ENCODE results near the gene CDK19. TPM values are rescaled to one million over a fixed set of nuclear protein-coding genes. Genes with fewer than 3 reads are reported as not detected.
A peak's percentile ranks its signal among the peaks of the same experiment; 100 is the strongest.

Gene CDK19
- total and polyA plus RNA-seq, 9 of the 15 experiments (the other 6 are each of a cell fraction or from before 2014, with no cell fraction given), result 3.8 to 15.2 (median 7.4) TPM

DNA sequence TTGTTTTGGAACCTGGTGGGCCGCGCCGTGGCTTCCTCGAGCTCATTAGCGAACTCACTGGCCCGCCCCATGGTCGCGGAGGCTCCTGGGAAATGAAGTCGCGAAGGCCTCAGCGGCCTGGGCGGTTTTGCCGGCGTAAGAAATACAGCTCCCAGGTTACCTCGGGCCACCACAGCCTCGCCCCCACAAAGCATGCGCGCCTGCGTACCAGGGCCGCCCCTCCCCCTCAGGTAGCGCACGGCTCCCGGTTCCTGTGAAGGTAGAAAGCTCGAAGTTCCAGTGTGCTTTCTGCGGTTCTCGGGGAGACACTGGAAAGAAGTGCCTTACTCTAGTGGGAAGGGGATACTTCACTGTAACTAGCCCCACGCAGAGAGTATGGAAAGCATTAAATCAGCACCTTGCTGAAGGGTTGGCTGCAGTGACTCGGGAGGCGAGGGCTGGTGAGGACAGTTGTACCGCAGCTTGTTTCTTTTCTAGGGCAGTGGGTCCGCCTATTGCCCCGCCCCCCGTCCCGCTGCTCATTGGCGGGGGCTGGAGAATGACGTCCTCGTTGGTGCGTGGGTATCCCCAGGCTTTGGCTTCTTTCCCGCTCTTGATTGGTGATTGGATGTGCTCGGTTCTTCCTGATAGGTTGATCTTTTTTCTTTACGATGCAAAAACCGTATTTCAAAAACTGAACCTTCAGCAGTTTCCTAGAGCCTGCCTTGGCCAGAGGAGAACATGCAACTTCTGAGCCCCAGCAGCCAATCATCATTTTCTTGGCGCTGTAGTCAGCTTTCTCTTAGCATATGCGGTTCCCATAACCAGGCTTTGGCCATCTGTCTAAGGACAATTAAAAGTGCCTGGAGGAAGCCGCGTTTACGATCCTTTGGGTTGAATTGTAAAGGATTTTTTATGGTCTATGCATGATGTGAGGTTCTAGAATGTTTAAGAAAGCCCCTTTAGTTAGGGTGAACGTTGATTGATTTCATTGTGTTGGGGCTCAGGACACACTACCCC lies at the start of gene CDK19 (continued):
- 0 out of 2 replicates have a peak, but pooled peaks have one; percentile 8 for TF ChIP-seq CBFA2T3 (IDR thresholded peaks at IDR 0.05)
- no peak; a peak in 1 of 4 replicates for TF ChIP-seq TBL1XR1 (IDR thresholded peaks at IDR 0.05; ENCODE audit: low read length in 2 of 2)
- TF ChIP-seq, protein P1, sequence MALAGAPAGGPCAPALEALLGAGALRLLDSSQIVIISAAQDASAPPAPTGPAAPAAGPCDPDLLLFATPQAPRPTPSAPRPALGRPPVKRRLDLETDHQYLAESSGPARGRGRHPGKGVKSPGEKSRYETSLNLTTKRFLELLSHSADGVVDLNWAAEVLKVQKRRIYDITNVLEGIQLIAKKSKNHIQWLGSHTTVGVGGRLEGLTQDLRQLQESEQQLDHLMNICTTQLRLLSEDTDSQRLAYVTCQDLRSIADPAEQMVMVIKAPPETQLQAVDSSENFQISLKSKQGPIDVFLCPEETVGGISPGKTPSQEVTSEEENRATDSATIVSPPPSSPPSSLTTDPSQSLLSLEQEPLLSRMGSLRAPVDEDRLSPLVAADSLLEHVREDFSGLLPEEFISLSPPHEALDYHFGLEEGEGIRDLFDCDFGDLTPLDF (CRISPR knock-in tag; IDR thresholded peaks at IDR 0.05), result peak; percentile 80; the same call in 1 of the 2 replicates
- TF ChIP-seq, protein P2, sequence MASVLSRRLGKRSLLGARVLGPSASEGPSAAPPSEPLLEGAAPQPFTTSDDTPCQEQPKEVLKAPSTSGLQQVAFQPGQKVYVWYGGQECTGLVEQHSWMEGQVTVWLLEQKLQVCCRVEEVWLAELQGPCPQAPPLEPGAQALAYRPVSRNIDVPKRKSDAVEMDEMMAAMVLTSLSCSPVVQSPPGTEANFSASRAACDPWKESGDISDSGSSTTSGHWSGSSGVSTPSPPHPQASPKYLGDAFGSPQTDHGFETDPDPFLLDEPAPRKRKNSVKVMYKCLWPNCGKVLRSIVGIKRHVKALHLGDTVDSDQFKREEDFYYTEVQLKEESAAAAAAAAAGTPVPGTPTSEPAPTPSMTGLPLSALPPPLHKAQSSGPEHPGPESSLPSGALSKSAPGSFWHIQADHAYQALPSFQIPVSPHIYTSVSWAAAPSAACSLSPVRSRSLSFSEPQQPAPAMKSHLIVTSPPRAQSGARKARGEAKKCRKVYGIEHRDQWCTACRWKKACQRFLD (CRISPR knock-in tag; IDR thresholded peaks at IDR 0.05), result peak; percentile 76
- TF ChIP-seq, protein P3, sequence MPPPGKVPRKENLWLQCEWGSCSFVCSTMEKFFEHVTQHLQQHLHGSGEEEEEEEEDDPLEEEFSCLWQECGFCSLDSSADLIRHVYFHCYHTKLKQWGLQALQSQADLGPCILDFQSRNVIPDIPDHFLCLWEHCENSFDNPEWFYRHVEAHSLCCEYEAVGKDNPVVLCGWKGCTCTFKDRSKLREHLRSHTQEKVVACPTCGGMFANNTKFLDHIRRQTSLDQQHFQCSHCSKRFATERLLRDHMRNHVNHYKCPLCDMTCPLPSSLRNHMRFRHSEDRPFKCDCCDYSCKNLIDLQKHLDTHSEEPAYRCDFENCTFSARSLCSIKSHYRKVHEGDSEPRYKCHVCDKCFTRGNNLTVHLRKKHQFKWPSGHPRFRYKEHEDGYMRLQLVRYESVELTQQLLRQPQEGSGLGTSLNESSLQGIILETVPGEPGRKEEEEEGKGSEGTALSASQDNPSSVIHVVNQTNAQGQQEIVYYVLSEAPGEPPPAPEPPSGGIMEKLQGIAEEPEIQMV (tag; conservative IDR thresholded peaks at IDR 0.05; ENCODE audit: low read depth), result no peak
- TF ChIP-seq SRSF7 (optimal IDR thresholded peaks at IDR 0.05; ENCODE audit: low read depth, low read length), result no peak
- TF ChIP-seq SMAD3 (CRISPR knock-in tag; conservative IDR thresholded peaks at IDR 0.05), result no peak
- TF ChIP-seq NFXL1 (CRISPR knock-in tag; IDR thresholded peaks at IDR 0.05), result no peak
- TF ChIP-seq SMARCE1 (IDR thresholded peaks at IDR 0.05), result no peak
- TF ChIP-seq, protein P4, sequence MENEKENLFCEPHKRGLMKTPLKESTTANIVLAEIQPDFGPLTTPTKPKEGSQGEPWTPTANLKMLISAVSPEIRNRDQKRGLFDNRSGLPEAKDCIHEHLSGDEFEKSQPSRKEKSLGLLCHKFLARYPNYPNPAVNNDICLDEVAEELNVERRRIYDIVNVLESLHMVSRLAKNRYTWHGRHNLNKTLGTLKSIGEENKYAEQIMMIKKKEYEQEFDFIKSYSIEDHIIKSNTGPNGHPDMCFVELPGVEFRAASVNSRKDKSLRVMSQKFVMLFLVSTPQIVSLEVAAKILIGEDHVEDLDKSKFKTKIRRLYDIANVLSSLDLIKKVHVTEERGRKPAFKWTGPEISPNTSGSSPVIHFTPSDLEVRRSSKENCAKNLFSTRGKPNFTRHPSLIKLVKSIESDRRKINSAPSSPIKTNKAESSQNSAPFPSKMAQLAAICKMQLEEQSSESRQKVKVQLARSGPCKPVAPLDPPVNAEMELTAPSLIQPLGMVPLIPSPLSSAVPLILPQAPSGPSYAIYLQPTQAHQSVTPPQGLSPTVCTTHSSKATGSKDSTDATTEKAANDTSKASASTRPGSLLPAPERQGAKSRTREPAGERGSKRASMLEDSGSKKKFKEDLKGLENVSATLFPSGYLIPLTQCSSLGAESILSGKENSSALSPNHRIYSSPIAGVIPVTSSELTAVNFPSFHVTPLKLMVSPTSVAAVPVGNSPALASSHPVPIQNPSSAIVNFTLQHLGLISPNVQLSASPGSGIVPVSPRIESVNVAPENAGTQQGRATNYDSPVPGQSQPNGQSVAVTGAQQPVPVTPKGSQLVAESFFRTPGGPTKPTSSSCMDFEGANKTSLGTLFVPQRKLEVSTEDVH (IDR thresholded peaks at IDR 0.05; ENCODE audit: low read depth, partially characterized antibody), result no peak
- TF ChIP-seq RBM15 (IDR thresholded peaks at IDR 0.05; ENCODE audit: insufficient read depth, low read length), result no peak
- TF ChIP-seq, protein P5, sequence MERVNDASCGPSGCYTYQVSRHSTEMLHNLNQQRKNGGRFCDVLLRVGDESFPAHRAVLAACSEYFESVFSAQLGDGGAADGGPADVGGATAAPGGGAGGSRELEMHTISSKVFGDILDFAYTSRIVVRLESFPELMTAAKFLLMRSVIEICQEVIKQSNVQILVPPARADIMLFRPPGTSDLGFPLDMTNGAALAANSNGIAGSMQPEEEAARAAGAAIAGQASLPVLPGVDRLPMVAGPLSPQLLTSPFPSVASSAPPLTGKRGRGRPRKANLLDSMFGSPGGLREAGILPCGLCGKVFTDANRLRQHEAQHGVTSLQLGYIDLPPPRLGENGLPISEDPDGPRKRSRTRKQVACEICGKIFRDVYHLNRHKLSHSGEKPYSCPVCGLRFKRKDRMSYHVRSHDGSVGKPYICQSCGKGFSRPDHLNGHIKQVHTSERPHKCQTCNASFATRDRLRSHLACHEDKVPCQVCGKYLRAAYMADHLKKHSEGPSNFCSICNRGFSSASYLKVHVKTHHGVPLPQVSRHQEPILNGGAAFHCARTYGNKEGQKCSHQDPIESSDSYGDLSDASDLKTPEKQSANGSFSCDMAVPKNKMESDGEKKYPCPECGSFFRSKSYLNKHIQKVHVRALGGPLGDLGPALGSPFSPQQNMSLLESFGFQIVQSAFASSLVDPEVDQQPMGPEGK (CRISPR knock-in tag; IDR thresholded peaks at IDR 0.05; ENCODE audit: borderline replicate concordance), result no peak
- peak; percentile 53; the same call in 1 of the 2 replicates for TF ChIP-seq FOSL1 (tag; conservative IDR thresholded peaks at IDR 0.05)
- TF ChIP-seq, protein P6, sequence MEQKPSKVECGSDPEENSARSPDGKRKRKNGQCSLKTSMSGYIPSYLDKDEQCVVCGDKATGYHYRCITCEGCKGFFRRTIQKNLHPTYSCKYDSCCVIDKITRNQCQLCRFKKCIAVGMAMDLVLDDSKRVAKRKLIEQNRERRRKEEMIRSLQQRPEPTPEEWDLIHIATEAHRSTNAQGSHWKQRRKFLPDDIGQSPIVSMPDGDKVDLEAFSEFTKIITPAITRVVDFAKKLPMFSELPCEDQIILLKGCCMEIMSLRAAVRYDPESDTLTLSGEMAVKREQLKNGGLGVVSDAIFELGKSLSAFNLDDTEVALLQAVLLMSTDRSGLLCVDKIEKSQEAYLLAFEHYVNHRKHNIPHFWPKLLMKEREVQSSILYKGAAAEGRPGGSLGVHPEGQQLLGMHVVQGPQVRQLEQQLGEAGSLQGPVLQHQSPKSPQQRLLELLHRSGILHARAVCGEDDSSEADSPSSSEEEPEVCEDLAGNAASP (IDR thresholded peaks at IDR 0.05), result 0 out of 2 replicates have a peak, but pooled peaks have one; percentile 52
- TF ChIP-seq KAT8 (IDR thresholded peaks at IDR 0.05; ENCODE audit: low read depth), result no peak
- TF ChIP-seq POLR2A (conservative IDR thresholded peaks at IDR 0.05), result peak; percentile 99

Measured in K562 (cell line).